ENCODE results near the gene SLC44A3. TPM values are rescaled to one million over a fixed set of nuclear protein-coding genes. Genes with fewer than 3 reads are reported as not detected.

SLC44A3 gene
- polyA plus RNA-seq, 1 donor from 2014 or later = not detected

GRCh38 chr1:94863297-94863911, 43.2 kb downstream of the SLC44A3 start:
- Histone ChIP-seq H3K9me2 (ENCODE audit: insufficient read depth, low read length) (no peaks in the 10 kb centered on the region), H3K9ac (ENCODE audit: low read length) (no peak overlapping the region), H3K9me3 (ENCODE audit: low read length) (no peaks in the 10 kb centered on the region), H2AFZ (ENCODE audit: low read depth, low read length) (no peak overlapping the region), H3K79me2 (replicated peaks; ENCODE audit: insufficient read depth, low read length) (no peaks in the 10 kb centered on the region), H4K20me1 (ENCODE audit: insufficient read depth) (no peaks in the 10 kb centered on the region), H3K36me3 (ENCODE audit: insufficient read depth, low read length) (no peaks in the 10 kb centered on the region), H3K4me2 (ENCODE audit: low read length) (no peak overlapping the region), H3F3A (ENCODE audit: insufficient read depth, low read length, poor library complexity, severe bottlenecking) (no peaks in the 10 kb centered on the region), H3K27me3 (ENCODE audit: insufficient read depth, low read depth, low read length) (no peaks in the 10 kb centered on the region), H3K4me3 (ENCODE audit: low read length) (no peak overlapping the region), H3K27ac (ENCODE audit: low read length) (no peak overlapping the region)
- no peak for TF ChIP-seq TAF1 (IDR thresholded peaks at IDR 0.05; ENCODE audit: low read depth)
- no peak for TF ChIP-seq REST (IDR thresholded peaks at IDR 0.05; ENCODE audit: borderline replicate concordance)
- no peak for TF ChIP-seq POLR2AphosphoS5 (IDR thresholded peaks at IDR 0.05)
- no peak for TF ChIP-seq EP300 (conservative IDR thresholded peaks at IDR 0.05; ENCODE audit: poor library complexity, severe bottlenecking)
- TF ChIP-seq EZH2 (IDR thresholded peaks at IDR 0.05; ENCODE audit: borderline replicate concordance, insufficient read depth, low read length, poor library complexity, severe bottlenecking) = no peak
- no peak for TF ChIP-seq MXI1 (conservative IDR thresholded peaks at IDR 0.05; ENCODE audit: poor library complexity, severe bottlenecking)
- TF ChIP-seq SMC3 (conservative IDR thresholded peaks at IDR 0.05; ENCODE audit: poor library complexity) = no peak
- TF ChIP-seq RAD21 (conservative IDR thresholded peaks at IDR 0.05) = no peak
- TF ChIP-seq CTCF (IDR thresholded peaks at IDR 0.05; ENCODE audit: poor library complexity, severe bottlenecking) = no peak

GRCh38 chr1:94863919-94864318, 43.8 kb downstream of the SLC44A3 start:
- Histone ChIP-seq H3K4me2 (ENCODE audit: low read length) (no peak overlapping the region), H3K36me3 (ENCODE audit: insufficient read depth, low read length) (no peaks in the 10 kb centered on the region), H3F3A (ENCODE audit: insufficient read depth, low read length, poor library complexity, severe bottlenecking) (no peaks in the 10 kb centered on the region), H3K4me3 (ENCODE audit: low read length) (no peak overlapping the region), H4K20me1 (ENCODE audit: insufficient read depth) (no peaks in the 10 kb centered on the region), H2AFZ (ENCODE audit: low read depth, low read length) (no peak overlapping the region), H3K9ac (ENCODE audit: low read length) (no peak overlapping the region), H3K27ac (ENCODE audit: low read length) (no peak overlapping the region), H3K9me2 (ENCODE audit: insufficient read depth, low read length) (no peaks in the 10 kb centered on the region), H3K27me3 (ENCODE audit: insufficient read depth, low read depth, low read length) (no peaks in the 10 kb centered on the region), H3K79me2 (replicated peaks; ENCODE audit: insufficient read depth, low read length) (no peaks in the 10 kb centered on the region), H3K9me3 (ENCODE audit: low read length) (no peaks in the 10 kb centered on the region)
- TF ChIP-seq RAD21 (conservative IDR thresholded peaks at IDR 0.05) (no peak), MXI1 (conservative IDR thresholded peaks at IDR 0.05; ENCODE audit: poor library complexity, severe bottlenecking) (no peak), POLR2AphosphoS5 (IDR thresholded peaks at IDR 0.05) (no peak), TAF1 (IDR thresholded peaks at IDR 0.05; ENCODE audit: low read depth) (no peak), REST (IDR thresholded peaks at IDR 0.05; ENCODE audit: borderline replicate concordance) (no peak), CTCF (IDR thresholded peaks at IDR 0.05; ENCODE audit: poor library complexity, severe bottlenecking) (no peak), EP300 (conservative IDR thresholded peaks at IDR 0.05; ENCODE audit: poor library complexity, severe bottlenecking) (no peak), EZH2 (IDR thresholded peaks at IDR 0.05; ENCODE audit: borderline replicate concordance, insufficient read depth, low read length, poor library complexity, severe bottlenecking) (no peak), SMC3 (conservative IDR thresholded peaks at IDR 0.05; ENCODE audit: poor library complexity) (no peak)
